Breast epithelium (tissue), 4 donors: ENCODE results near the gene RNF151. TPM values are rescaled to one million over a fixed set of nuclear protein-coding genes. Genes with fewer than 3 reads are reported as not detected.

Experiments
- DNase-seq, 2 donors: peaks; one replicate each; pipeline ENCODE4 v3.0.0-alpha.2; 2019; ENCODE audit warnings: low spot score in 2 of 2
- H3K27ac ChIP-seq, 2 donors: fragments of 200-600 bp; sonication (generic) in 1 of 2; one replicate each; pipeline ENCODE4 v1.5.1; 2016 to 2019; ENCODE audit warnings: mild to moderate bottlenecking in 1 of 2
- H3K27me3 ChIP-seq, 2 donors: fragments of 200-600 bp; sonication (generic) in 1 of 2; one replicate each; pipeline versions ENCODE4 v1.5.1 to v1.6.0; 2017 to 2019; ENCODE audit warnings: control low read depth in 1 of 2, mild to moderate bottlenecking in 1 of 2
- H3K36me3 ChIP-seq: fragments of 200-600 bp; one replicate; pipeline ENCODE4 v1.5.1; 2019
- H3K4me1 ChIP-seq, 2 donors: fragments of 200-600 bp; sonication (generic); one replicate each; pipeline ENCODE4 v1.5.1; 2016 to 2019; ENCODE audit warnings: control low read depth in 1 of 2
- H3K4me3 ChIP-seq, 3 donors: fragments of 200-600 bp; sonication (generic); 1 replicate in 2 of 3; 2 replicates in 1 of 3; pipeline ENCODE4 v1.5.1; 2016 to 2019; ENCODE audit warnings: mild to moderate bottlenecking in 3 of 3, moderate library complexity in 2 of 3
- H3K9me3 ChIP-seq, 2 donors: fragments of 200-600 bp; sonication (generic) in 1 of 2; one replicate each; pipeline ENCODE4 v1.5.1; 2016 to 2019; ENCODE audit warnings: control low read depth in 1 of 2
- POLR2A ChIP-seq: fragments of 450-650 bp; IDR thresholded peaks from one replicate; pipeline ENCODE4 v1.6.1; 2016; ENCODE audit warnings: antibody characterized with exemption, mild to moderate bottlenecking, moderate library complexity
- POLR2AphosphoS5 ChIP-seq, 3 donors: sonication (generic); formaldehyde crosslinking; IDR thresholded peaks; one replicate each; pipeline ENCODE4 v1.6.1; 2017; ENCODE audit warnings: antibody characterized with exemption in 3 of 3
- intact Hi-C: fragments of 100-400 bp; cut with DNase I; formaldehyde crosslinking; loops from one replicate; pipeline ENCODE4 v1.15.1; 2023; ENCODE audit warnings: low total_unique reads
- total RNA-seq, 3 donors: library from RNA; depleted of rRNA; stranded (reverse); fragments of >200 nt; gene quantifications; one replicate each; pipeline ENCODE4 v1.1.0, GENCODE V29; 2016
- TF ChIP-seq, protein P1 (sequence below), 3 donors: fragments of 450-650 bp; IDR thresholded peaks; one replicate each; pipeline ENCODE4 v1.5.1; 2016 to 2017; ENCODE audit warnings: antibody characterized with exemption in 3 of 3, mild to moderate bottlenecking in 3 of 3, moderate library complexity in 3 of 3

The RNF151 gene
- total RNA-seq, 3 donors from 2014 or later, result 0.98 TPM; not detected in 2

DNA sequence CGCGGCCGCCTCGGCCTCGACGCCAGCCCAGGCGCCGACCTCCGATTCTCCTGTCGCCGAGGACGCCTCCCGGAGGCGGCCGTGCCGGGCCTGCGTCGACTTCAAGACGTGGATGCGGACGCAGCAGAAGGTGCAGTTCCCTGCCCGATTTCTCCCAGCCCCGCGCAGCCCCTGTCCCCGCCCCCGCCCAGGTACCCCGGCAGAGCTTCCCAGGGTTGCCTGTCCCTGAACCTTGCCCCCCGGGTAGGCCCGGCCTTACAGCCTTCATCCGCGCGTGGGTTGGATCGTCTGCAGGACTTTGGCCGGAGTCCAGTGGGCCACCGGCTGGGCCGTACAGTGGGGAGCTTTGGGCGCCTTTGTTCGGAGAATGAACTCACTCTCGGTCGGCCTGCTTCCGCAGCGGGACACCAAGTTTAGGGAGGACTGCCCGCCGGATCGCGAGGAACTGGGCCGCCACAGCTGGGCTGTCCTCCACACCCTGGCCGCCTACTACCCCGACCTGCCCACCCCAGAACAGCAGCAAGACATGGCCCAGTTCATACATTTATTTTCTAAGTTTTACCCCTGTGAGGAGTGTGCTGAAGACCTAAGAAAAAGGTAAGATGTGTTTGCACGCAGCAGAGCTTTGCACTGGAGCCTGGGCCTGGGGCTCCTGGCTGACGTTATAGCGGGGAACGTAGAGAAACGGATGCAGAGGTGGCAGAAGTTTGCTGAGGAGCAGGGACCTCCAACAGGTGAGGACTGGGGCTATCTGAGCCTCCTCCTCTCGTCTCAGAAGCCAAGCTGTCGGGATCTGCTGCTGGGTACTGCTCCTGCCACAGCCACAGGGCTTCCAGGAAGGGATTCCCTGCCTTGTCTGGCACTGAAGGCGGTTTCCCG is 17.9 kb downstream of the RNF151 start:
- Histone ChIP-seq H3K4me1 (peaks cover 8 to 14% of the 10 kb centered on the region in 2 donors), H3K9me3 (no peaks in the 10 kb centered on the region), H3K36me3 (no peaks in the 10 kb centered on the region), H3K27ac (peak overlapping the region; percentile 70 to 79), H3K4me3 (peak overlapping the region; percentile 72 to 99 (median 85)), H3K27me3 (peaks cover 2 to 26% of the 10 kb centered on the region in 2 donors)
- no peak for DNase-seq
- intact Hi-C loops, result no loop called here
- TF ChIP-seq POLR2AphosphoS5 (IDR thresholded peaks at IDR 0.05) (no peak), POLR2A (no peak)
- TF ChIP-seq, protein P1, sequence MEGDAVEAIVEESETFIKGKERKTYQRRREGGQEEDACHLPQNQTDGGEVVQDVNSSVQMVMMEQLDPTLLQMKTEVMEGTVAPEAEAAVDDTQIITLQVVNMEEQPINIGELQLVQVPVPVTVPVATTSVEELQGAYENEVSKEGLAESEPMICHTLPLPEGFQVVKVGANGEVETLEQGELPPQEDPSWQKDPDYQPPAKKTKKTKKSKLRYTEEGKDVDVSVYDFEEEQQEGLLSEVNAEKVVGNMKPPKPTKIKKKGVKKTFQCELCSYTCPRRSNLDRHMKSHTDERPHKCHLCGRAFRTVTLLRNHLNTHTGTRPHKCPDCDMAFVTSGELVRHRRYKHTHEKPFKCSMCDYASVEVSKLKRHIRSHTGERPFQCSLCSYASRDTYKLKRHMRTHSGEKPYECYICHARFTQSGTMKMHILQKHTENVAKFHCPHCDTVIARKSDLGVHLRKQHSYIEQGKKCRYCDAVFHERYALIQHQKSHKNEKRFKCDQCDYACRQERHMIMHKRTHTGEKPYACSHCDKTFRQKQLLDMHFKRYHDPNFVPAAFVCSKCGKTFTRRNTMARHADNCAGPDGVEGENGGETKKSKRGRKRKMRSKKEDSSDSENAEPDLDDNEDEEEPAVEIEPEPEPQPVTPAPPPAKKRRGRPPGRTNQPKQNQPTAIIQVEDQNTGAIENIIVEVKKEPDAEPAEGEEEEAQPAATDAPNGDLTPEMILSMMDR (IDR thresholded peaks at IDR 0.05), result no peak

GRCh38 chr16:1985466-1986150 is 19.0 kb downstream of the RNF151 start:
- Histone ChIP-seq H3K4me3 (peak overlapping the region in 1 of 3 donors; percentile 99), H3K27ac (no peak overlapping the region), H3K4me1 (peaks cover 13 to 14% of the 10 kb centered on the region in 2 donors), H3K27me3 (peaks cover 5 to 26% of the 10 kb centered on the region in 2 donors), H3K36me3 (no peaks in the 10 kb centered on the region), H3K9me3 (no peaks in the 10 kb centered on the region)
- DNase-seq, result no peak
- intact Hi-C loops, result no loop called here
- TF ChIP-seq POLR2A, result no peak
- TF ChIP-seq POLR2AphosphoS5 (IDR thresholded peaks at IDR 0.05), result no peak
- TF ChIP-seq, protein P1 (IDR thresholded peaks at IDR 0.05), result no peak

DNA sequence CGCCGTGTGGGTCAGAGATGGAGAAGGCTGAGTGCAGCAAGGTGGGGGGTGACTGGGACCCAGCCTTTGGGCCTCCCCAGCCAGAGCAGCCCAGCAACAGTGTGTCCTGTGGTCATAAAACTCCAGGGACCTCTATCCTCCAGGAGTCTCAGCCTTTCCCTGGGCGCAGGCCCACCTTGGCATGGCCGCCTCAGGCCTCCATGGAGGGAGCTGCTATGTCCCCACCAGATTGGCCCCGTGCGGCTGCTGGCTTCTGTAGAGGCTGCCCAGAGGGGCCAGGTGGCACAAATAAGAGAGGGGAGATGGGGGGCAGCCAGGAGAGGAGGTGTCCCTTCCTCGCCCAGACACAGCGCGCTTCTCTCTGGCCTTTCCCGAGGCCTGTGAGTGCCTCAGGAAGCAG is 20.5 kb downstream of the RNF151 start:
- H3K4me1 ChIP-seq, result peaks cover 14 to 22% of the 10 kb centered on the region in 2 donors
- TF ChIP-seq, protein P1 (IDR thresholded peaks at IDR 0.05), result no peak
- no peak for TF ChIP-seq POLR2A
- TF ChIP-seq POLR2AphosphoS5 (IDR thresholded peaks at IDR 0.05), result no peak
- H3K27me3 ChIP-seq, result peaks cover 5 to 25% of the 10 kb centered on the region in 2 donors

GRCh38 chr16:1989209-1990100 is 22.8 kb downstream of the RNF151 start, which contains the start of gene SYNGR3:
SYNGR3 (plus strand) TSS chr16:1989970; CDS start chr16:1990103, 133 bp downstream.
- TF ChIP-seq POLR2A (no peak), POLR2AphosphoS5 (IDR thresholded peaks at IDR 0.05) (no peak)
- TF ChIP-seq, protein P1 (IDR thresholded peaks at IDR 0.05), result no peak
- no peaks in the 10 kb centered on the region for H3K9me3 ChIP-seq
- H3K4me3 ChIP-seq, result peak within 1 kb of the TSS in 2 of 3 donors; percentile 39 to 67
- H3K4me1 ChIP-seq, result peaks cover 9 to 22% of the 10 kb centered on the region in 2 donors
- intact Hi-C loops, result no loop called here
- H3K27me3 ChIP-seq, result peaks cover 5 to 25% of the 10 kb centered on the region in 2 donors
- DNase-seq, result no peak
- H3K27ac ChIP-seq, result no peak within 1 kb of the TSS
- no peaks in the 10 kb centered on the region for H3K36me3 ChIP-seq

More for the DNA sequence above, 20.5 kb downstream of the RNF151 start:
- no peak overlapping the region for H3K4me3 ChIP-seq
- no peaks in the 10 kb centered on the region for H3K36me3 ChIP-seq
- H3K27ac ChIP-seq, result no peak overlapping the region
- intact Hi-C loops, result no loop called here
- DNase-seq, result no peak
- no peaks in the 10 kb centered on the region for H3K9me3 ChIP-seq
